K562 (cell line): ENCODE results near the gene DTNB. TPM values are rescaled to one million over a fixed set of nuclear protein-coding genes. Genes with fewer than 3 reads are reported as not detected.
"Not testable (repeated sequence)": the region's sequence is repeated elsewhere in the genome, so short reads cannot be mapped to it uniquely, and the experiment has no call there.

Source experiments
- ATAC-seq: fragments of 200-7000 bp; cut with Tn5 transposase; 3 replicates; pipeline ENCODE4 v1.9.1; 2020; ENCODE audit warnings: moderate library complexity
- BruUV-seq: library from RNA; stranded (reverse); fragments of 400-500 nt; replicated peaks from 2 replicates; lab custom pipeline; 2021; lab: Mats Ljungman, UMichigan
- CTCF ChIA-PET: fragments of 300-600 bp; formaldehyde crosslinking; extraction: SDS; loops from one replicate; lab custom pipeline; 2021; ENCODE audit warnings: low intra/inter-chr PET ratio; lab: Yijun Ruan, JAX
- POLR2A ChIA-PET: fragments of 300-600, 350-650 bp; sonication (Branson Sonifier 250); formaldehyde crosslinking; extraction: SDS; loops from one replicate; lab custom pipeline; 2021; ENCODE audit warnings: antibody characterized with exemption, inconsistent platforms; lab: Yijun Ruan, JAX
- DNase-seq, 4 experiments: peaks; one replicate each; pipeline versions ENCODE4 v3.0.0 to v3.0.0-alpha.2; 2011 to 2018; ENCODE audit warnings: low spot score in 3 of 4, mixed read lengths in 3 of 4; ENCODE audit errors: extremely low read depth in 1 of 4
- FAIRE-seq: peaks from 2 replicates; lab custom pipeline; 2011; peaks lifted over from hg19 to GRCh38; lab: Jason Lieb, UNC
- H2AFZ ChIP-seq: 2 replicates; pipeline ENCODE4 v1.6.0; 2011; ENCODE audit warnings: low read depth, low read length, control low read depth, inconsistent platforms
- H3K27ac ChIP-seq: fragments of 200-600 bp; 3 replicates; pipeline ENCODE4 v1.8.0; 2011; ENCODE audit warnings: low read depth, mild to moderate bottlenecking, control low read depth, inconsistent platforms, low read length, moderate library complexity, mixed read lengths; ENCODE audit errors: extremely low read depth
- H3K27me3 ChIP-seq, 2 experiments: fragments of 300-600 bp in 1 of 2; 2 replicates in 1 of 2; 3 replicates in 1 of 2; pipeline versions ENCODE4 v1.6.0 to v1.8.0; 2011; ENCODE audit warnings: inconsistent platforms in 2 of 2, low read length in 2 of 2, mild to moderate bottlenecking in 1 of 2, mixed read lengths in 1 of 2, moderate library complexity in 1 of 2; ENCODE audit not compliant: control insufficient read depth in 2 of 2, insufficient read depth in 2 of 2
- H3K36me3 ChIP-seq: fragments of 300-600 bp; 3 replicates; pipeline ENCODE4 v1.8.0; 2011; ENCODE audit warnings: mild to moderate bottlenecking, low read length, inconsistent platforms; ENCODE audit not compliant: control insufficient read depth, insufficient read depth
- H3K4me1 ChIP-seq, 2 experiments: fragments of 200-600 bp in 1 of 2; replicated peaks in 1 of 2; 2 replicates in 1 of 2; 3 replicates in 1 of 2; pipeline versions ENCODE4 v1.5.1 to v1.8.0; 2011; ENCODE audit warnings: inconsistent platforms in 2 of 2, low read length in 2 of 2, mild to moderate bottlenecking in 1 of 2, mixed read lengths in 1 of 2, moderate library complexity in 1 of 2; ENCODE audit not compliant: control insufficient read depth in 2 of 2, insufficient read depth in 2 of 2
- H3K4me2 ChIP-seq: 2 replicates; pipeline ENCODE4 v1.6.1; 2011; ENCODE audit warnings: low read length, control low read depth, inconsistent platforms, mixed read lengths; ENCODE audit not compliant: insufficient read depth
- H3K4me3 ChIP-seq: fragments of 200-600 bp; sonication (generic), shearing (Covaris generic); 2 replicates; pipeline ENCODE4 v1.5.1; 2016; ENCODE audit warnings: control low read depth, inconsistent platforms
- H3K79me2 ChIP-seq: fragments of 200-600 bp; 3 replicates; pipeline ENCODE4 v1.8.0; 2011; ENCODE audit warnings: low read length, inconsistent platforms; ENCODE audit not compliant: control insufficient read depth, insufficient read depth
- H3K9ac ChIP-seq, 2 experiments: 2 replicates each; pipeline versions ENCODE4 v1.6.0 to v1.6.1; 2011; ENCODE audit warnings: low read depth in 2 of 2, low read length in 2 of 2, control low read depth in 1 of 2, inconsistent platforms in 1 of 2, mild to moderate bottlenecking in 1 of 2, mixed read lengths in 1 of 2; ENCODE audit not compliant: insufficient read depth in 1 of 2
- H3K9me1 ChIP-seq: one replicate; pipeline ENCODE4 v1.6.0; 2011; ENCODE audit warnings: inconsistent platforms, mild to moderate bottlenecking, low read length, moderate library complexity; ENCODE audit not compliant: control insufficient read depth, insufficient read depth
- H3K9me3 ChIP-seq: replicated peaks from 2 replicates; pipeline ENCODE4 v1.5.1; 2011; ENCODE audit warnings: low read depth, low read length, inconsistent platforms; ENCODE audit not compliant: control insufficient read depth, insufficient read depth
- H4K20me1 ChIP-seq: replicated peaks from 2 replicates; pipeline ENCODE4 v1.6.1; 2011; ENCODE audit warnings: low read length, inconsistent platforms, mixed read lengths; ENCODE audit not compliant: control insufficient read depth, insufficient read depth
- ARID1B ChIP-seq: fragments of 450-650 bp; IDR thresholded peaks from 2 replicates; pipeline ENCODE4 v1.6.1; 2016; ENCODE audit warnings: antibody characterized with exemption, mild to moderate bottlenecking, inconsistent platforms
- CHD4 ChIP-seq: fragments of 200-600 bp; sonication (generic); IDR thresholded peaks from 3 replicates; pipeline ENCODE4 v1.6.1; 2012; ENCODE audit warnings: low read depth, mild to moderate bottlenecking, mixed read lengths, low read length, inconsistent platforms; ENCODE audit not compliant: insufficient read depth, insufficient replicate concordance, poor library complexity, severe bottlenecking
- PREB ChIP-seq: sonication (generic); formaldehyde crosslinking; IDR thresholded peaks from 2 replicates; pipeline ENCODE4 v1.8.1; 2023; ENCODE audit warnings: mild to moderate bottlenecking, missing genetic modification reagents
- THAP7 ChIP-seq: fragments of 250-450 bp; sonication (Bioruptor Pico); IDR thresholded peaks from 2 replicates; pipeline ENCODE4 v1.5.0; 2021
- ZFP36 ChIP-seq: fragments of 150-350 bp; IDR thresholded peaks from 2 replicates; pipeline ENCODE4 v1.6.1; 2018; ENCODE audit warnings: low read length, low read depth; ENCODE audit not compliant: partially characterized antibody
- ZNF507 ChIP-seq: conservative IDR thresholded peaks from 2 replicates; pipeline ENCODE4 v1.6.1; 2017; ENCODE audit warnings: missing genetic modification characterization, missing compliant biosample characterization
- ZNF551 ChIP-seq: fragments of 250-450 bp; sonication (Bioruptor Pico); IDR thresholded peaks from 2 replicates; pipeline ENCODE4 v1.5.0; 2021; ENCODE audit warnings: mild to moderate bottlenecking, moderate library complexity
- ZNF583 ChIP-seq: fragments of 250-450 bp; sonication (Bioruptor Pico); IDR thresholded peaks from 2 replicates; pipeline ENCODE4 v1.4.0; 2020
- WGBS: fragments of 100-300 bp; shearing (Covaris generic); methylation state at CpG from one replicate; pipeline ENCODE4 v1.1.6; 2016; ENCODE audit warnings: low coverage, mixed read lengths; ENCODE audit not compliant: insufficient coverage; ENCODE audit errors: missing lambda C conversion rate; 5-methylcytosine and 5-hydroxymethylcytosine counted together
- in situ Hi-C: fragments of 300-500 bp; cut with MboI; formaldehyde crosslinking; loops from 4 replicates; pipeline ENCODE4 v1.15.0; 2018; ENCODE audit warnings: inconsistent platforms, mixed read lengths
- intact Hi-C: fragments of 100-400 bp; cut with micrococcal nuclease; formaldehyde crosslinking; loops from 2 replicates; pipeline ENCODE4 v1.14.2; 2022
- polyA plus RNA-seq, 8 experiments: library from polyadenylated mRNA; depleted of rRNA in 4 of 8; stranded (reverse) in 5 of 8; unstranded in 3 of 8; fragments of >200 nt; fragmentation: Nextera tagmentation in 2 of 8; fragmentation: Illumina TruSeq in 1 of 8; extraction: Ambion mirVana in 2 of 8; extraction: Trizol in 1 of 8; gene quantifications; 2 replicates each; pipeline versions ENCODE4 v1.2.1 to v1.2.3, GENCODE V29; 2011 to 2014; ENCODE audit warnings: inconsistent platforms in 1 of 8, missing spikeins in 1 of 8
- total RNA-seq, 7 experiments: library from RNA; depleted of rRNA in 6 of 7; stranded (reverse); fragments of >200 nt in 6 of 7; fragmentation: Illumina TruSeq in 2 of 7; extraction: Trizol in 2 of 7; gene quantifications; 2 replicates each; pipeline versions ENCODE4 v1.2.1 to v1.2.3, GENCODE V29; 2011 to 2021; ENCODE audit warnings: low replicate concordance in 1 of 7

DTNB gene
- total and polyA plus RNA-seq, 9 of the 15 experiments (the other 6 are each of a cell fraction or from before 2014, with no cell fraction given) = 0.18 to 2.0 (median 0.77) TPM; not detected in 2

- ChIA-PET POLR2A (interaction anchor here (0.7 to 1.2 kb wide), 3 partner anchors 9 to 311 kb away, joined by 3 read pairs; no protein-coding TSS in a partner anchor), CTCF (no interaction called here)
- no peak for FAIRE-seq
- no peak for TF ChIP-seq ARID1B
- TF ChIP-seq THAP7 = no peak
- no peak for TF ChIP-seq PREB (CRISPR knock-in tag)
- TF ChIP-seq ZNF583 (CRISPR knock-in tag) = no peak
- no peak for TF ChIP-seq ZNF507
- no peak for TF ChIP-seq CHD4
- no peak for TF ChIP-seq ZNF551
- no peak for TF ChIP-seq ZFP36
- intact Hi-C loops = no loop called here
- no peak for DNase-seq
- no peak overlapping the region for H3K4me2 ChIP-seq
- no peaks in the 10 kb centered on the region for H3K36me3 ChIP-seq
- peaks cover 4 to 20% of the 10 kb centered on the region in 2 experiments; a peak in 3 of 5 replicates for H3K27me3 ChIP-seq
- no TSS peak for BruUV-seq
- no peaks in the 10 kb centered on the region for H3K79me2 ChIP-seq
- in situ Hi-C loops = no loop called here
- H3K9ac ChIP-seq = no peak overlapping the region
- no peaks in the 10 kb centered on the region for H3K9me1 ChIP-seq
- H3K4me1 ChIP-seq = no peaks in the 10 kb centered on the region
- no peak overlapping the region for H3K27ac ChIP-seq
- no peaks in the 10 kb centered on the region for H3K9me3 ChIP-seq
- H4K20me1 ChIP-seq = no peaks in the 10 kb centered on the region
- H3K4me3 ChIP-seq = no peak overlapping the region
- WGBS = 0% methylated on average over 2 of the region's 2 CpGs
- no peak overlapping the region for H2AFZ ChIP-seq
- no peak for ATAC-seq
Measured at GRCh38 chr2:25551316-25551715, 122.1 kb downstream of the DTNB start.

- H3K4me3 ChIP-seq, BruUV-seq, CTCF ChIA-PET, H3K36me3 ChIP-seq, H3K9ac ChIP-seq, ATAC-seq, H4K20me1 ChIP-seq, FAIRE-seq, H3K9me3 ChIP-seq, H2AFZ ChIP-seq, intact Hi-C loops, H3K9me1 ChIP-seq, H3K4me2 ChIP-seq, DNase-seq, POLR2A ChIA-PET, H3K4me1 ChIP-seq, H3K27ac ChIP-seq, H3K79me2 ChIP-seq, in situ Hi-C loops: not testable (repeated sequence)
- H3K27me3 ChIP-seq = peaks cover 2 to 20% of the 10 kb centered on the region in 2 experiments; a peak in 3 of 5 replicates
- 0% methylated on average over 2 of the region's 2 CpGs for WGBS
Measured at GRCh38 chr2:25549571-25549970, 123.8 kb downstream of the DTNB start.
